ENCODE data around the gene SLC39A1.
A peak's percentile ranks its signal among the peaks of the same experiment; 100 is the strongest.
"Not testable (repeated sequence)": the region's sequence is repeated elsewhere in the genome, so short reads cannot be mapped to it uniquely, and the experiment has no call there.

SLC39A1 gene

DNA sequence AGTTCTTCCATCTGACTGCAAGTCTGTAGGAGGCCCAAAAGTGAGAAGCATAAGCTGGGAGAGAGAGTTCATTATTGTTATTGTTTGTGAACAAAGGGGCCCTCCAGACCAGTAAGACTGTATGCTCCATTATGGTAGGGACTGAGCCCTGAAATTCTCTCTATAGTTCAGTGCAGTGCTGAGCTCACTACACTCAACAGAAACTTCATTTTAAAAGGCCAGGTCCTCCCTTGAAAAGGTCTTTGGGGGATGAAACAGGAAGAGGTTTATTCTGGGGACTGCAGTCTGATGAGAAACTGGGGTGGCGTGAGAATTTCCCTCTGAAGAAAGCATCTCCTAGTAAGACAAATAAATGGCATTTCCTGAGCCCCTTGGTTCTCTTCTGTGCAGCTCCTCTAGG lies 35.1 kb downstream of the SLC39A1 start:
- no peak for DNase-seq

GRCh38 chr1:153926405-153926804 lies 36.9 kb downstream of the SLC39A1 start:
- DNase-seq, result no peak

- peak; percentile 99 for DNase-seq
Observed at GRCh38 chr1:153922972-153923925, 40.1 kb downstream of the SLC39A1 start, which contains the start of gene GATAD2B. GATAD2B (minus strand) TSS chr1:153922972; CDS start chr1:153828347, 94,625 bp downstream.

DNA sequence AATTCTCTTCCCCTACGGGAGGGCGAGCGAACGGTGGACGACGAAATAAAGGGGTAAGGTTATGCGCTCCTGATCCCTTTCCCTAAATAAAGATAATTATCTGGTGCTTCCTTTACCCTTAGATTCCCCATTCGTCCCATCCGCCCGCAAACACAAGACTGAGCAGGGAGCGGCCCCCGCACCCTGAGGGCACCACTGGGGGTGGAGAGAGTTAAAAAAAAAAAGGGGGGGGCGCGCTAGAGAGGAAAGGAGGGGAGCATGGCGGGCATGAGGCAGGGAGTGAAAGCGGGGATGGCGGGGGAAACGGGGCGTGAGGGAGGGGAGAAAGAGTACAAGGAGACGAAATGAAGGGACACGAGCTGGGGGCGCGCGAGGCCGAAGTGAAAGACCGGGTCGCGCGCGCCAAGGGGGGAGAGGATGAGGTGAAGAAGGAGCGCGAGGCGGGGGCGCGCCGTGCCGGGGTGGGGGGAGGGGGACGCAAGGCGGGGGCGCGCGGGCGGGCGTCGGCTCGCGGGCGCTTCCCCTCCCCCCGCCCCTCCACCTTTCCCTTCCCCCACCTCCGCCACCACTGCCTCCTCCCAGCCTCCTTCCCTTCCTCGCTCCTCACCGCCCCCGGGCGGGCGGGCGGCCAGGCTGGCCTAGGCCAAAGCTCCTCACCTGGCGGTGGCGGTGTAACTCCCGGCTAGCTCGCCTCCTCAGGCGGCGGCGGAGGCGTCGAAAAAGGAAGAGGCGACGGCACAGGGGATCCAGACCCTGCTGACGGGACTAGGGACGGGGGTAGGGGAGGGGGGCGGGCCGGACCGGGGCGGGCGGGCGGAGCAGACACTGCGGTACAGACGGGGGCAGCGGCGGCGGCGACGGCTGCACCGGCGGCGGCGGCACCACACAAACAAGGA lies 41.0 kb downstream of the SLC39A1 start:
- no peak for DNase-seq

- DNase-seq, result no peak
Observed at GRCh38 chr1:153921803-153922075, 41.6 kb downstream of the SLC39A1 start.

DNA sequence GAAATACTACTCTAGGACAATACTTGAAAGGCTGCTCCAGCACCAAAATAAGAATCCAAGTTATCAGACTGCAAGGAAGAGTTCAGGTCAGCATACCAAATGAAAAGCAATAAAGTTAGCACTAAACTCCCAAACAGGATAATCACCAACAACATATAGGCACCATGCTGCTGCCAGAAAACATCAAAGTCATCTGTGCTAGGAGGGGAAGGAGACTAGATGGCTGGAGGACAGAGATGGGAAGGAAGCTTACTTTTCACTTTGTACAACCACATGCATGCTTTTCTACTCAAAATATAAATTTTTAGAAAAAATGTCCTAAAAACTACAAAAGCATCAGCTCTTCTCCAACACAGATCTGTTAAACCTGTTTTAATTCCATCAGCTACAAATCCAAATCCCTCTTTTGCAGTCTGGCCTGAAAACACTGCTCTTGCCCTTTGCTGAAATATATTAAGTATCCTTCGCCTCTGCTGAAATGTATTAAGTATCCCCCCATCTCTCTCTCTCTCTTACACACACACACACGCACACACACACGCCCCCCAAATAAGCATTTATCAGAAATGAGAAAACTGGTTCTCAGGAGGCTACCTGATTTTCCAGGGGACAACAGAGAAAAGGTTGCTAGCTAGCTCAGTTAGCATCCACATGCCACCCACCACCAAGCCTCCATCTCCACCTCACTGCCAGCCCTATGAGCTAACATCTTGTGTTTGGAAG lies 42.1 kb downstream of the SLC39A1 start:
- no peak for DNase-seq

DNA sequence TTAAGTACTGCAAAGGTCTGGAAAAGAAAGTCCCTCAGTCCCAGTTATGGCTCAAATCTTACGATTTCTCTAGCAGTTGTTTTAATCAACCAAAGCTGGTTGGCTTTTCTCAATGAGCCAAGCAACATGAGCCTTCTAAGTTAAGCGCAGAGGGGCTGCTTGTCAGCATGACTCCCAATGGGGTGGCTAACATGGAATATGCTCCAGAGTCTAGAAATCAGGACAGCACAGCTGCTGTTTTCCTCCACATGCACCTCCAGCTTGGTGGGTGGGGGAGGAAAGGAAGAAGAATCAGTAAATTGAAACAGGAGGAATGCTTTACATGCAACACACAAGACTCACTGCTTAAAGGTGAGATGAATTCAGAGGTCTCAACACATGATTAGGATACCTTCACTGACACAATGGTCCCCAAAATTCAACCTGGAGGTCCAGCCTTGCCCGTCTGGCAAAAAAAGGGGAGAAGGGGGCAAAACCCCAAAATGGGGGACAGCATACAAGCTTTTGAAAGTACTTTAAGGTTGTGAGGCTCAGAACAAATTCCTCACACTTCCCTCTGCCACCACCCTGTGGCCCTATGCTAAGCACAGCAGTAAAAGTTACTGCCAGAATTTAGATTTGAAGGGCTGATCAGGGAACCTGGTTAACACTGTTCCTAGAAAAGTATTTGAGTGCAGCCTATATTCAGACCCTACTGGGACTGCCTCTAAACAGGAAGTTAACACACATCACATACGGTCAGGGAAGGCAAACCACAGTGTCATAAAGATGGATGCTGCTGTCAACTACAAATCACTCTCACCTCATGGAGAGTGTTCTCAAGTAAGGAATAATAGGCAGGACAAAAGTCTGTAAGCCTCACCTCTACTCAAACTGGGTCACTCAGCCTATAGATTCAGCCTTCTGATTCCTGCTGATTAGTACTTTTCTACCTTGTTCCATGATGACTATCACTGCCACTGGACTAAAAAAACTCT lies 43.2 kb downstream of the SLC39A1 start:
- no peak for DNase-seq

GRCh38 chr1:153916297-153916696 lies 47.0 kb downstream of the SLC39A1 start:
- DNase-seq, result no peak

DNA sequence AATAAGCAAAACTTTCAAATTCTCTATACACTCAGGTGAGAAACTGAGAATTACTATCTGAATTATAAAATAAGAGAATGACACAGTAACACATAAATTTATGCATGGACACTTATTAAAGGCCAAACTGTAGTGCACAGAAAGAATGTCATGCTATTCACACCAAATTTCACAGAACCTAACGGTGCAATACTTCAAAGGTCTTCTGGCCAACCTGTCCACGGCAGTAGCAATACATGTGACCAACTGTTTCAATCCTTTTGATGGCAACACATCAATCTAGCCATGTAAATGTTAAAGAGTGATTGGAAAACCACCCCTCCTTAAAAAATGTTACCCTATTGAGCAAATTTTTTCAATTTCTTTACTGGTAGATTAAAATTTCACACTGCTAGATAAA lies 51.0 kb downstream of the SLC39A1 start:
- no peak for DNase-seq

GRCh38 chr1:153910560-153910959 lies 52.8 kb downstream of the SLC39A1 start:
- not testable (repeated sequence) for DNase-seq

Data from right hindlimb (tissue), 1 donor.